Measurements from ENCODE around the gene AMY2A.
"Not testable (repeated sequence)": the region's sequence is repeated elsewhere in the genome, so short reads cannot be mapped to it uniquely, and the experiment has no call there.

Gene AMY2A

GRCh38 chr1:103616994-103617477 lies at the start of gene AMY2A:
Gene AMY2A (plus strand): TSS chr1:103617427. CDS start chr1:103617441, 14 bp downstream.
- H2AFZ ChIP-seq (ENCODE audit: low read depth, low read length); ATAC-seq (ENCODE audit: insufficient read depth, low read depth); H3K79me2 ChIP-seq (ENCODE audit: insufficient read depth, low read length); H3K4me2 ChIP-seq (ENCODE audit: insufficient read depth, low read length); H3K9ac ChIP-seq (ENCODE audit: low read depth, low read length); DNase-seq; H3K36me3 ChIP-seq (ENCODE audit: insufficient read depth, low read length); H3K4me1 ChIP-seq (ENCODE audit: insufficient read depth, low read length); H3K4me3 ChIP-seq (ENCODE audit: low read depth in 1 of 2, low read length in 2 of 2); H4K20me1 ChIP-seq (ENCODE audit: insufficient read depth, low read length); H3K27ac ChIP-seq (ENCODE audit: low read length); H3K9me3 ChIP-seq (ENCODE audit: insufficient read depth, low read length, severe bottlenecking); H3K27me3 ChIP-seq (ENCODE audit: insufficient read depth, low read length, poor library complexity): not testable (repeated sequence)

- Histone ChIP-seq H3K9ac (ENCODE audit: low read depth, low read length) (no peak overlapping the region), H3K9me3 (ENCODE audit: insufficient read depth, low read length, severe bottlenecking) (no peaks in the 10 kb centered on the region), H3K4me3 (ENCODE audit: low read depth in 1 of 2, low read length in 2 of 2) (no peak overlapping the region), H3K4me1 (ENCODE audit: insufficient read depth, low read length) (no peaks in the 10 kb centered on the region), H3K79me2 (ENCODE audit: insufficient read depth, low read length) (no peaks in the 10 kb centered on the region), H3K27me3 (ENCODE audit: insufficient read depth, low read length, poor library complexity) (no peaks in the 10 kb centered on the region), H3K27ac (ENCODE audit: low read length) (no peak overlapping the region), H2AFZ (ENCODE audit: low read depth, low read length) (no peak overlapping the region), H4K20me1 (ENCODE audit: insufficient read depth, low read length) (no peaks in the 10 kb centered on the region), H3K36me3 (ENCODE audit: insufficient read depth, low read length) (0 out of 2 replicates have a peak, but pooled peaks cover 3% of the 10 kb centered on the region), H3K4me2 (ENCODE audit: insufficient read depth, low read length) (no peak overlapping the region)
- TF ChIP-seq, protein P1, sequence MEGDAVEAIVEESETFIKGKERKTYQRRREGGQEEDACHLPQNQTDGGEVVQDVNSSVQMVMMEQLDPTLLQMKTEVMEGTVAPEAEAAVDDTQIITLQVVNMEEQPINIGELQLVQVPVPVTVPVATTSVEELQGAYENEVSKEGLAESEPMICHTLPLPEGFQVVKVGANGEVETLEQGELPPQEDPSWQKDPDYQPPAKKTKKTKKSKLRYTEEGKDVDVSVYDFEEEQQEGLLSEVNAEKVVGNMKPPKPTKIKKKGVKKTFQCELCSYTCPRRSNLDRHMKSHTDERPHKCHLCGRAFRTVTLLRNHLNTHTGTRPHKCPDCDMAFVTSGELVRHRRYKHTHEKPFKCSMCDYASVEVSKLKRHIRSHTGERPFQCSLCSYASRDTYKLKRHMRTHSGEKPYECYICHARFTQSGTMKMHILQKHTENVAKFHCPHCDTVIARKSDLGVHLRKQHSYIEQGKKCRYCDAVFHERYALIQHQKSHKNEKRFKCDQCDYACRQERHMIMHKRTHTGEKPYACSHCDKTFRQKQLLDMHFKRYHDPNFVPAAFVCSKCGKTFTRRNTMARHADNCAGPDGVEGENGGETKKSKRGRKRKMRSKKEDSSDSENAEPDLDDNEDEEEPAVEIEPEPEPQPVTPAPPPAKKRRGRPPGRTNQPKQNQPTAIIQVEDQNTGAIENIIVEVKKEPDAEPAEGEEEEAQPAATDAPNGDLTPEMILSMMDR (IDR thresholded peaks at IDR 0.05; ENCODE audit: borderline replicate concordance, extremely low read depth, low read length, poor library complexity, severe bottlenecking): no peak
- no peak for TF ChIP-seq EZH2 (IDR thresholded peaks at IDR 0.05; ENCODE audit: borderline replicate concordance, low read depth, low read length, severe bottlenecking)
- ATAC-seq (ENCODE audit: insufficient read depth, low read depth) (no peak), DNase-seq (no peak)
Measured at GRCh38 chr1:103569493-103569892, 47.7 kb upstream of the AMY2A start.

GRCh38 chr1:103571289-103571688 lies 45.9 kb upstream of the AMY2A start, which contains the start of gene AMY2B:
Gene AMY2B (plus strand): TSS chr1:103571589. CDS start chr1:103571603, 14 bp downstream.
- not testable (repeated sequence) for H3K4me1 ChIP-seq (ENCODE audit: insufficient read depth, low read length); H3K4me2 ChIP-seq (ENCODE audit: insufficient read depth, low read length); H3K9me3 ChIP-seq (ENCODE audit: insufficient read depth, low read length, severe bottlenecking); ATAC-seq (ENCODE audit: insufficient read depth, low read depth); H3K79me2 ChIP-seq (ENCODE audit: insufficient read depth, low read length); H3K9ac ChIP-seq (ENCODE audit: low read depth, low read length); H3K27ac ChIP-seq (ENCODE audit: low read length); H4K20me1 ChIP-seq (ENCODE audit: insufficient read depth, low read length); H3K4me3 ChIP-seq (ENCODE audit: low read depth in 1 of 2, low read length in 2 of 2); H3K27me3 ChIP-seq (ENCODE audit: insufficient read depth, low read length, poor library complexity); H2AFZ ChIP-seq (ENCODE audit: low read depth, low read length); H3K36me3 ChIP-seq (ENCODE audit: insufficient read depth, low read length); DNase-seq

DNA sequence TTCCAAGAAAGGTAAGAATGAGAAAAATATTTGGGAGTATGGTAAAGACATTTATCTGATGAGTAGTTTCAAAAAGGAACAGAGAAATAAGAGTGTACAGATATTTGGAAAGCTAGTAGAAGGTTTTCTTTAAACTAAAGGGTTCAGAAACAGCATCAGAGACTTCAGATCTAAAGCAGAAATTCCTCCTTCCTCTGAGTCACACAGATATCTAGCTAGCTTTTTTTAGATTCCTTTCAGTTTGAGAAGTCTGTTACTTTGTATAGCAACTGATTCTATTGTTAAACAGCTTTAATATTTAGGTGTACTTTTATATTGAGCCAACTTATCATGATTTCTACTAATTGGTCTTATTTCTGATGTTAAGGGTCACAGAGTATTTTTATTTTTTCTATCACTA lies 41.2 kb upstream of the AMY2A start:
- Histone ChIP-seq H3K27ac (ENCODE audit: low read length) (no peak overlapping the region), H3K9ac (ENCODE audit: low read depth, low read length) (no peak overlapping the region), H3K4me1 (ENCODE audit: insufficient read depth, low read length) (no peaks in the 10 kb centered on the region), H4K20me1 (ENCODE audit: insufficient read depth, low read length) (no peaks in the 10 kb centered on the region), H2AFZ (ENCODE audit: low read depth, low read length) (no peak overlapping the region), H3K79me2 (ENCODE audit: insufficient read depth, low read length) (no peaks in the 10 kb centered on the region), H3K4me2 (ENCODE audit: insufficient read depth, low read length) (no peak overlapping the region), H3K36me3 (ENCODE audit: insufficient read depth, low read length) (no peaks in the 10 kb centered on the region), H3K9me3 (ENCODE audit: insufficient read depth, low read length, severe bottlenecking) (no peaks in the 10 kb centered on the region), H3K27me3 (ENCODE audit: insufficient read depth, low read length, poor library complexity) (no peaks in the 10 kb centered on the region), H3K4me3 (ENCODE audit: low read depth in 1 of 2, low read length in 2 of 2) (no peak overlapping the region)
- TF ChIP-seq EZH2 (IDR thresholded peaks at IDR 0.05; ENCODE audit: borderline replicate concordance, low read depth, low read length, severe bottlenecking): no peak
- ATAC-seq (ENCODE audit: insufficient read depth, low read depth) (no peak), DNase-seq (no peak)

DNA sequence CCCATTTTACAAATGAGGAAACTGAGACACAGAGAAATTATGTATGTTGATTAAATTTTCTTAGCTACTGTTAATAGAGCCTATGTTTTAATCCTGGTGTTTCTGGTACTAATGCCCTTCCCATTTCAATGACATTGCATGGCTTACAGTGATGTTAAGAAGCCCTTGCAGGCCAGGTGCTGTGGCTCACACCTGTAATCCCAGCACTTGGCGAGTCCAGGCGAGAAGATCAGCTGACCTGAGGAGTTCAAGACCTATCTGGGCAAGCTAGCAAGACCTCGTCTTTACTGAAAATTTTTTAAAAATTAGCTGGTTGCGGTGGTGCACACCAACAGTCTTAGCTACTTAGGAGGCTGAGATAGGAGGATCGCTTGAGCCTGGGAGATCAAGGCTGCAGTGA lies 40.4 kb upstream of the AMY2A start:
- not testable (repeated sequence) for H3K4me1 ChIP-seq (ENCODE audit: insufficient read depth, low read length); H3K9ac ChIP-seq (ENCODE audit: low read depth, low read length); DNase-seq; H3K4me2 ChIP-seq (ENCODE audit: insufficient read depth, low read length); H3K27me3 ChIP-seq (ENCODE audit: insufficient read depth, low read length, poor library complexity); H3K9me3 ChIP-seq (ENCODE audit: insufficient read depth, low read length, severe bottlenecking); H4K20me1 ChIP-seq (ENCODE audit: insufficient read depth, low read length); H2AFZ ChIP-seq (ENCODE audit: low read depth, low read length); ATAC-seq (ENCODE audit: insufficient read depth, low read depth); H3K4me3 ChIP-seq (ENCODE audit: low read depth in 1 of 2, low read length in 2 of 2); H3K27ac ChIP-seq (ENCODE audit: low read length); H3K36me3 ChIP-seq (ENCODE audit: insufficient read depth, low read length); H3K79me2 ChIP-seq (ENCODE audit: insufficient read depth, low read length)

Data from DND-41 (cell line).